HepG2 (cell line): ENCODE data around the gene ACBD5.

ENCODE experiments used
- BRCA1 ChIP-seq: sonication (generic); formaldehyde crosslinking; IDR thresholded peaks from 2 replicates; pipeline ENCODE4 v1.4.0; 2020; ENCODE audit warnings: missing genetic modification reagents
- CBX5 ChIP-seq: sonication (generic); formaldehyde crosslinking; IDR thresholded peaks from 2 replicates; pipeline ENCODE4 v1.4.0; 2020; ENCODE audit warnings: missing genetic modification reagents, borderline replicate concordance
- EED ChIP-seq: sonication (generic); formaldehyde crosslinking; IDR thresholded peaks from 2 replicates; pipeline ENCODE4 v1.5.0; 2020; ENCODE audit warnings: mild to moderate bottlenecking, missing genetic modification reagents
- PBX2 ChIP-seq: IDR thresholded peaks from 2 replicates; pipeline ENCODE4 v1.6.1; 2016; ENCODE audit warnings: control low read depth
- POLR2A ChIP-seq, 2 experiments: IDR thresholded peaks; 2 replicates each; pipeline ENCODE4 v1.6.1; 2011; ENCODE audit warnings: low read depth in 2 of 2, low read length in 2 of 2, mild to moderate bottlenecking in 1 of 2, moderate library complexity in 1 of 2; ENCODE audit not compliant: insufficient read depth in 1 of 2
- PREB ChIP-seq: sonication (generic); formaldehyde crosslinking; IDR thresholded peaks from 2 replicates; pipeline ENCODE4 v1.4.0; 2020; ENCODE audit warnings: missing genetic modification reagents
- SMC3 ChIP-seq: IDR thresholded peaks from 2 replicates; pipeline ENCODE4 v1.6.1; 2011; ENCODE audit warnings: low read length, improper control_type of control experiment
- ZFP41 ChIP-seq: sonication (generic); formaldehyde crosslinking; IDR thresholded peaks from 2 replicates; pipeline ENCODE4 v1.4.0; 2020; ENCODE audit warnings: mild to moderate bottlenecking, missing genetic modification reagents, borderline replicate concordance
- ZNF274 ChIP-seq: sonication (generic); formaldehyde crosslinking; IDR thresholded peaks from 2 replicates; pipeline ENCODE4 v1.5.1; 2020; ENCODE audit warnings: mild to moderate bottlenecking, missing genetic modification reagents
- ZNF350 ChIP-seq: sonication (generic); formaldehyde crosslinking; IDR thresholded peaks from 2 replicates; pipeline ENCODE4 v1.4.0; 2020; ENCODE audit warnings: mild to moderate bottlenecking, low read depth, missing genetic modification reagents, borderline replicate concordance
- ZNF777 ChIP-seq: sonication (generic); formaldehyde crosslinking; IDR thresholded peaks from 2 replicates; pipeline ENCODE4 v1.4.0; 2020; ENCODE audit warnings: missing genetic modification reagents
- TF ChIP-seq, protein P1 (sequence below): sonication (generic); formaldehyde crosslinking; IDR thresholded peaks from 2 replicates; pipeline ENCODE4 v1.5.0; 2020; ENCODE audit warnings: mild to moderate bottlenecking, missing genetic modification reagents, moderate library complexity
- TF ChIP-seq, protein P2 (sequence below): sonication (generic); formaldehyde crosslinking; IDR thresholded peaks from 2 replicates; pipeline ENCODE4 v1.8.1; 2023; ENCODE audit warnings: mild to moderate bottlenecking, inconsistent platforms, moderate library complexity, missing genetic modification reagents, borderline replicate concordance

DNA sequence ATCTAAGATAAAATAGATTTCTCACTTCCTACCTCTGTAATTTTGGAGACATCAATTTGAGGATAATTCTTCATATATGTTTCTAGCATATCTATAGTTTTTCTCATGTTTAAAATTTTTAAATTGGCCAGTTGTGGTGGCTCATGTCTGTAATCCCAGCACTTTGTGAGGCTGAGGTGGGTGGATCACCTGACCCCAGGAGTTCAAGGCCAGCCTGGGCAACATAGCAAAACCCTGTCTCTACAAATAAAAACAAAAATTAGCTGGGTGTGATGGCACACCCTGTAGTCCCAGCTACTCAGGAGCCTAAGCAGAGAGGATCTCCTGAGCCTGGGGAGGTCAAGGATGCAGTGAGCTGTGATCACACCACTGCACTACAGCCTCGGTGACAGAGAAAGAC is 4.9 kb downstream of the ACBD5 start:
- TF ChIP-seq, protein P1, sequence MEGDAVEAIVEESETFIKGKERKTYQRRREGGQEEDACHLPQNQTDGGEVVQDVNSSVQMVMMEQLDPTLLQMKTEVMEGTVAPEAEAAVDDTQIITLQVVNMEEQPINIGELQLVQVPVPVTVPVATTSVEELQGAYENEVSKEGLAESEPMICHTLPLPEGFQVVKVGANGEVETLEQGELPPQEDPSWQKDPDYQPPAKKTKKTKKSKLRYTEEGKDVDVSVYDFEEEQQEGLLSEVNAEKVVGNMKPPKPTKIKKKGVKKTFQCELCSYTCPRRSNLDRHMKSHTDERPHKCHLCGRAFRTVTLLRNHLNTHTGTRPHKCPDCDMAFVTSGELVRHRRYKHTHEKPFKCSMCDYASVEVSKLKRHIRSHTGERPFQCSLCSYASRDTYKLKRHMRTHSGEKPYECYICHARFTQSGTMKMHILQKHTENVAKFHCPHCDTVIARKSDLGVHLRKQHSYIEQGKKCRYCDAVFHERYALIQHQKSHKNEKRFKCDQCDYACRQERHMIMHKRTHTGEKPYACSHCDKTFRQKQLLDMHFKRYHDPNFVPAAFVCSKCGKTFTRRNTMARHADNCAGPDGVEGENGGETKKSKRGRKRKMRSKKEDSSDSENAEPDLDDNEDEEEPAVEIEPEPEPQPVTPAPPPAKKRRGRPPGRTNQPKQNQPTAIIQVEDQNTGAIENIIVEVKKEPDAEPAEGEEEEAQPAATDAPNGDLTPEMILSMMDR (CRISPR knock-in tag), result no peak
- TF ChIP-seq SMC3, result no peak
- no peak for TF ChIP-seq EED (CRISPR knock-in tag)
- TF ChIP-seq, protein P2, sequence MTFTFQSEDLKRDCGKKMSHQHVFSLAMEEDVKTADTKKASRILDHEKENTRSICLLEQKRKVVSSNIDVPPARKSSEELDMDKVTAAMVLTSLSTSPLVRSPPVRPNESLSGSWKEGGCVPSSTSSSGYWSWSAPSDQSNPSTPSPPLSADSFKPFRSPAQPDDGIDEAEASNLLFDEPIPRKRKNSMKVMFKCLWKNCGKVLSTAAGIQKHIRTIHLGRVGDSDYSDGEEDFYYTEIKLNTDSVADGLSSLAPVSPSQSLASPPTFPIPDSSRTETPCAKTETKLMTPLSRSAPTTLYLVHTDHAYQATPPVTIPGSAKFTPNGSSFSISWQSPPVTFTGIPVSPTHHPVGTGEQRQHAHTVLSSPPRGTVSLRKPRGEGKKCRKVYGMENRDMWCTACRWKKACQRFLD (CRISPR knock-in tag), result no peak
- TF ChIP-seq POLR2A (IDR thresholded peaks at IDR 0.05; ENCODE audit: insufficient read depth in 1 of 2, low read depth in 2 of 2, low read length in 2 of 2), result no peak
- no peak for TF ChIP-seq BRCA1 (CRISPR knock-in tag)
- no peak for TF ChIP-seq ZNF350 (CRISPR knock-in tag)
- TF ChIP-seq PREB (CRISPR knock-in tag), result no peak
- TF ChIP-seq CBX5, result no peak
- TF ChIP-seq PBX2, result no peak
- no peak for TF ChIP-seq ZFP41
- no peak for TF ChIP-seq ZNF777
- no peak for TF ChIP-seq ZNF274
